Ectodermal cell (in vitro differentiated cells): ENCODE measurements around the gene SLC8B1. TPM values are rescaled to one million over a fixed set of nuclear protein-coding genes. Genes with fewer than 3 reads are reported as not detected.

Experiments used
- H3K27ac ChIP-seq: 2 replicates; pipeline ENCODE4 v1.7.0; 2013; ENCODE audit warnings: mild to moderate bottlenecking, low read depth, low read length; ENCODE audit not compliant: insufficient read depth, poor library complexity, severe bottlenecking
- H3K27me3 ChIP-seq: 2 replicates; pipeline ENCODE4 v1.7.0; 2013; ENCODE audit warnings: mild to moderate bottlenecking, low read length; ENCODE audit not compliant: insufficient read depth, control insufficient read depth, poor library complexity, severe bottlenecking
- H3K36me3 ChIP-seq: one replicate; pipeline ENCODE4 v1.7.0; 2013; ENCODE audit warnings: low read length; ENCODE audit not compliant: control insufficient read depth, insufficient read depth
- H3K4me1 ChIP-seq: one replicate; pipeline ENCODE4 v1.7.0; 2013; ENCODE audit warnings: low read length; ENCODE audit not compliant: control insufficient read depth, insufficient read depth
- H3K4me3 ChIP-seq: 2 replicates; pipeline ENCODE4 v1.7.0; 2013; ENCODE audit warnings: low read depth, low read length, control low read depth; ENCODE audit not compliant: insufficient read depth
- H3K9me3 ChIP-seq: 2 replicates; pipeline ENCODE4 v1.7.0; 2013; ENCODE audit warnings: mild to moderate bottlenecking, low read length, moderate library complexity; ENCODE audit not compliant: control insufficient read depth
- WGBS, 2 experiments: methylation state at CpG; one replicate each; pipeline ENCODE4 v1.1.7; 2013; ENCODE audit warnings: missing lambda C conversion rate in 2 of 2; 5-methylcytosine and 5-hydroxymethylcytosine counted together
- polyA plus RNA-seq, 4 experiments: library from polyadenylated mRNA; stranded (reverse); fragments of 50-300 nt; gene quantifications; one replicate each; pipeline ENCODE4 v1.2.3, GENCODE V29; 2013

SLC8B1 gene
- polyA plus RNA-seq (2013, experiment 1 of 4), result 7.1 TPM
- polyA plus RNA-seq (2013, experiment 2 of 4), result 10.1 TPM
- polyA plus RNA-seq (2013, experiment 3 of 4), result 6.4 TPM
- polyA plus RNA-seq (2013, experiment 4 of 4), result 7.7 TPM

- no peaks in the 10 kb centered on the region for H3K9me3 ChIP-seq
- 2% methylated on average over 62 of the region's 62 CpGs for WGBS, 2 experiments
- peaks cover 26% of the 10 kb centered on the region for H3K27me3 ChIP-seq
- H3K27ac ChIP-seq, result no peak within 1 kb of the TSS
- peak within 1 kb of the TSS; percentile 48 for H3K4me3 ChIP-seq
- no peaks in the 10 kb centered on the region for H3K36me3 ChIP-seq
- no peaks in the 10 kb centered on the region for H3K4me1 ChIP-seq
Measured at GRCh38 chr12:113334786-113335539, at the start of gene SLC8B1. Gene SLC8B1, minus strand, starts transcription at chr12:113335109. Its CDS starts 2,231 bp downstream, at chr12:113332878.

GRCh38 chr12:113382206-113382605 is 47.3 kb upstream of the SLC8B1 start:
- no peaks in the 10 kb centered on the region for H3K27me3 ChIP-seq
- H3K36me3 ChIP-seq, result no peaks in the 10 kb centered on the region
- H3K4me1 ChIP-seq, result peaks cover 6% of the 10 kb centered on the region
- no peak overlapping the region for H3K27ac ChIP-seq
- no peak overlapping the region for H3K4me3 ChIP-seq
- H3K9me3 ChIP-seq, result no peaks in the 10 kb centered on the region
- 96 to 98% methylated on average over 4 of the region's 4 CpGs for WGBS, 2 experiments

GRCh38 chr12:113381220-113381619 is 46.3 kb upstream of the SLC8B1 start:
- WGBS, 2 experiments, result 30 to 49% methylated on average over 10 to 11 of the region's 11 CpGs
- no peak overlapping the region for H3K27ac ChIP-seq
- H3K27me3 ChIP-seq, result no peaks in the 10 kb centered on the region
- H3K9me3 ChIP-seq, result no peaks in the 10 kb centered on the region
- peaks cover 6% of the 10 kb centered on the region for H3K4me1 ChIP-seq
- no peak overlapping the region for H3K4me3 ChIP-seq
- no peaks in the 10 kb centered on the region for H3K36me3 ChIP-seq

GRCh38 chr12:113378291-113378690 is 43.4 kb upstream of the SLC8B1 start:
- Histone ChIP-seq H3K36me3 (peaks cover 6% of the 10 kb centered on the region), H3K27me3 (no peaks in the 10 kb centered on the region), H3K4me1 (peaks cover 6% of the 10 kb centered on the region), H3K9me3 (no peaks in the 10 kb centered on the region), H3K27ac (no peak overlapping the region), H3K4me3 (no peak overlapping the region)
- 92 to 94% methylated on average over 3 of the region's 3 CpGs for WGBS, 2 experiments

GRCh38 chr12:113374823-113375428 is 40.0 kb upstream of the SLC8B1 start:
- Histone ChIP-seq H3K27me3 (no peaks in the 10 kb centered on the region), H3K27ac (no peak overlapping the region), H3K4me1 (no peaks in the 10 kb centered on the region), H3K36me3 (peaks cover 6% of the 10 kb centered on the region), H3K4me3 (no peak overlapping the region), H3K9me3 (no peaks in the 10 kb centered on the region)
- 94 to 97% methylated on average over 4 of the region's 4 CpGs for WGBS, 2 experiments

- Histone ChIP-seq H3K36me3 (peaks cover 6% of the 10 kb centered on the region), H3K9me3 (no peaks in the 10 kb centered on the region)
- 94 to 96% methylated on average over 3 of the region's 3 CpGs for WGBS, 2 experiments
Measured at GRCh38 chr12:113373969-113374368, 39.1 kb upstream of the SLC8B1 start.

GRCh38 chr12:113373440-113373839 is 38.5 kb upstream of the SLC8B1 start:
- Histone ChIP-seq H3K27ac (no peak overlapping the region), H3K9me3 (no peaks in the 10 kb centered on the region), H3K27me3 (no peaks in the 10 kb centered on the region), H3K4me1 (no peaks in the 10 kb centered on the region), H3K4me3 (no peak overlapping the region), H3K36me3 (peaks cover 6% of the 10 kb centered on the region)
- WGBS, 2 experiments, result 93 to 95% methylated on average over 3 of the region's 3 CpGs

More at GRCh38 chr12:113373969-113374368, 39.1 kb upstream of the SLC8B1 start:
- Histone ChIP-seq H3K27me3 (no peaks in the 10 kb centered on the region), H3K4me3 (no peak overlapping the region), H3K27ac (no peak overlapping the region), H3K4me1 (no peaks in the 10 kb centered on the region)

GRCh38 chr12:113372371-113372770 is 37.5 kb upstream of the SLC8B1 start:
- no peak overlapping the region for H3K4me3 ChIP-seq
- 94 to 96% methylated on average over 9 of the region's 9 CpGs for WGBS, 2 experiments
- H3K36me3 ChIP-seq, result peaks cover 6% of the 10 kb centered on the region
- H3K27ac ChIP-seq, result no peak overlapping the region
- H3K27me3 ChIP-seq, result no peaks in the 10 kb centered on the region
- no peaks in the 10 kb centered on the region for H3K4me1 ChIP-seq
- H3K9me3 ChIP-seq, result no peaks in the 10 kb centered on the region

GRCh38 chr12:113371808-113372207 is 36.9 kb upstream of the SLC8B1 start:
- WGBS, 2 experiments, result 94 to 95% methylated on average over 6 of the region's 6 CpGs

GRCh38 chr12:113370923-113371682 is 36.2 kb upstream of the SLC8B1 start:
- no peaks in the 10 kb centered on the region for H3K9me3 ChIP-seq
- no peak overlapping the region for H3K27ac ChIP-seq
- 93 to 95% methylated on average over 7 of the region's 7 CpGs for WGBS, 2 experiments
- H3K4me1 ChIP-seq, result no peaks in the 10 kb centered on the region
- no peak overlapping the region for H3K4me3 ChIP-seq
- H3K36me3 ChIP-seq, result peaks cover 6% of the 10 kb centered on the region
- H3K27me3 ChIP-seq, result no peaks in the 10 kb centered on the region

More at GRCh38 chr12:113371808-113372207, 36.9 kb upstream of the SLC8B1 start:
- Histone ChIP-seq H3K27me3 (no peaks in the 10 kb centered on the region), H3K4me3 (no peak overlapping the region), H3K9me3 (no peaks in the 10 kb centered on the region), H3K27ac (no peak overlapping the region), H3K4me1 (no peaks in the 10 kb centered on the region), H3K36me3 (peaks cover 6% of the 10 kb centered on the region)
